ENCODE data around the gene ALKAL2.

DNA sequence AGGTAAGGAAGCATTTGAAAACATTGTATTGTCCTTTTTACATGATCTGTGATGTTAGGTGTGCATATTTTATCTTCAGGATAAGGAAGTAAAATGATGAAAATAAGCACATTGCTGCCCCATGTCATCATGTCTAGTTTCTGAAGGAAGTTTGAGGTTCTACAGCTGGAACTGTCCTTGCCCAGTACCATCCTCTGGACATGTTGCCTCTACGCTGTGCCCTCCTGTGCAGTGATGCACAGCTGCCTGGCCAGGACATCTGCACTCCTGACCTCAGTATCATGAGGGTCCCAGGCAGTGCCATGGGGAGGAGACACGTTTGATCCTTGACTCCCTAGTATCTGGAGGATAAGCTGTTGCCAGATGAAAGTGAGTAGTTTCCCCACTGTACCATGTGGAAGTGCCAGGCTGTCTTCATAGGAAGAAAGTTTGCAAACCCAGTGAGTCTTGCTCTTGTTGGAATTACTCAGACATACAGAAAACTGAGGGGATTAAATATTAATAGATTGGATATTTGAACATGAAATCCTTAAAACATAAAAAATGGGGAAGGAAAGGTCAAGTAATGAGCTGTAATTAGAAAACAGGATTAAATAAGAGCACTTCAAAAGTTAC lies 9.5 kb downstream of the ALKAL2 start:
- no peak for TF ChIP-seq GATA2 (IDR thresholded peaks at IDR 0.05; ENCODE audit: low read depth, low read length)
- TF ChIP-seq GATA3 (IDR thresholded peaks at IDR 0.05; ENCODE audit: low read depth, low read length): no peak

All from SH-SY5Y (cell line).